B cell (primary cell): ENCODE results near the gene ANKRD2. TPM values are rescaled to one million over a fixed set of nuclear protein-coding genes. Genes with fewer than 3 reads are reported as not detected.

ENCODE experiments used
- ATAC-seq: fragments of 200-7000 bp; cut with Tn5 transposase; one replicate; pipeline ENCODE4 v1.10.0; 2021; ENCODE audit warnings: low read depth, mild to moderate bottlenecking, moderate number of reproducible peaks, moderate library complexity
- CTCF ChIA-PET: fragments of 350-600 bp; sonication (Branson Sonifier 250); formaldehyde crosslinking; loops from one replicate; lab custom pipeline; 2021; ENCODE audit warnings: antibody characterized with exemption, inconsistent platforms; lab: Charles Lee
- POLR2A ChIA-PET: fragments of 350-600 bp; sonication (Branson Sonifier 250); formaldehyde crosslinking; loops from one replicate; lab custom pipeline; 2021; ENCODE audit warnings: antibody characterized with exemption; lab: Charles Lee
- DNase-seq: peaks from one replicate; pipeline ENCODE4 v3.0.0; 2013
- H2AFZ ChIP-seq: 2 replicates; pipeline ENCODE4 v1.6.1; 2012; ENCODE audit warnings: mild to moderate bottlenecking, low read depth, low read length; ENCODE audit not compliant: insufficient read depth, poor library complexity, severe bottlenecking
- H3K27ac ChIP-seq, 2 donors: 1 replicate in 1 of 2; 2 replicates in 1 of 2; pipeline ENCODE4 v1.5.1; 2012 to 2013; ENCODE audit warnings: low read length in 2 of 2, mild to moderate bottlenecking in 2 of 2, moderate library complexity in 1 of 2
- H3K27me3 ChIP-seq, 4 experiments: fragments of 200-600 bp in 1 of 4; sonication (generic) in 1 of 4; replicated peaks in 1 of 4; 1 replicate in 2 of 4; 2 replicates in 2 of 4; pipeline versions ENCODE4 v1.6.1 to v1.7.0; 2013 to 2016; ENCODE audit warnings: low read length in 3 of 4, mild to moderate bottlenecking in 2 of 4, mixed read lengths in 1 of 4, moderate library complexity in 1 of 4; ENCODE audit not compliant: insufficient read depth in 4 of 4, control insufficient read depth in 3 of 4; ENCODE audit errors: control extremely low read depth in 1 of 4
- H3K36me3 ChIP-seq, 2 experiments: replicated peaks in 1 of 2; 1 replicate in 1 of 2; 2 replicates in 1 of 2; pipeline versions ENCODE4 v1.6.1 to v1.7.1; 2013; ENCODE audit warnings: low read length in 1 of 2; ENCODE audit not compliant: insufficient read depth in 2 of 2, control insufficient read depth in 1 of 2; ENCODE audit errors: control extremely low read depth in 1 of 2, extremely low read depth in 1 of 2
- H3K4me1 ChIP-seq, 2 donors: fragments of 200-600 bp in 1 of 2; sonication (generic) in 1 of 2; 1 replicate in 1 of 2; 2 replicates in 1 of 2; pipeline versions ENCODE4 v1.5.1 to v1.6.1; 2013 to 2017; ENCODE audit warnings: low read length in 2 of 2; ENCODE audit not compliant: control insufficient read depth in 2 of 2, insufficient read depth in 2 of 2
- H3K4me2 ChIP-seq: replicated peaks from 2 replicates; pipeline ENCODE3; 2012; ENCODE audit warnings: mild to moderate bottlenecking, low read depth, low read length; ENCODE audit not compliant: poor library complexity, severe bottlenecking
- H3K4me3 ChIP-seq, 5 experiments: fragments of 200-600 bp in 1 of 5; sonication (generic) in 1 of 5; 1 replicate in 3 of 5; 2 replicates in 2 of 5; pipeline versions ENCODE4 v1.5.1 to v1.7.0; 2011 to 2016; ENCODE audit warnings: low read length in 4 of 5, mild to moderate bottlenecking in 4 of 5, low read depth in 2 of 5, control low read depth in 1 of 5, moderate library complexity in 1 of 5; ENCODE audit not compliant: insufficient read depth in 1 of 5; ENCODE audit errors: control extremely low read depth in 1 of 5, extremely low read depth in 1 of 5
- H3K79me2 ChIP-seq: fragments of 200-600 bp; sonication (generic); one replicate; pipeline ENCODE4 v1.6.0; 2016; ENCODE audit warnings: low read length; ENCODE audit not compliant: control insufficient read depth, insufficient read depth
- H3K9ac ChIP-seq: fragments of 200-600 bp; sonication (generic); 2 replicates; pipeline ENCODE4 v1.6.1; 2017; ENCODE audit warnings: mild to moderate bottlenecking, low read length, moderate library complexity
- H3K9me3 ChIP-seq, 3 donors: one replicate each; pipeline versions ENCODE4 v1.6.1 to v1.7.1; 2013; ENCODE audit warnings: low read length in 2 of 3; ENCODE audit not compliant: control insufficient read depth in 2 of 3, insufficient read depth in 1 of 3; ENCODE audit errors: control extremely low read depth in 1 of 3
- H4K20me1 ChIP-seq: 2 replicates; pipeline ENCODE4 v1.6.0; 2012; ENCODE audit warnings: mild to moderate bottlenecking, low read length; ENCODE audit not compliant: insufficient read depth, control insufficient read depth, poor library complexity, severe bottlenecking
- H3K27ac Mint-ChIP-seq: one replicate; pipeline ENCODE4 v1.8.0; 2021; ENCODE audit warnings: mixed read lengths
- H3K27me3 Mint-ChIP-seq: one replicate; pipeline ENCODE4 v1.8.0; 2021; ENCODE audit warnings: mixed read lengths
- H3K4me1 Mint-ChIP-seq: one replicate; pipeline ENCODE4 v1.8.0; 2021; ENCODE audit warnings: mixed read lengths
- H3K4me3 Mint-ChIP-seq: one replicate; pipeline ENCODE4 v1.8.0; 2021; ENCODE audit warnings: mixed read lengths
- H3K9me3 Mint-ChIP-seq: one replicate; pipeline ENCODE4 v1.8.0; 2022; ENCODE audit warnings: mixed read lengths; ENCODE audit not compliant: insufficient read depth
- EZH2 ChIP-seq: IDR thresholded peaks from 2 replicates; pipeline ENCODE4 v1.6.1; 2012; ENCODE audit warnings: borderline replicate concordance, low read depth, mild to moderate bottlenecking, moderate library complexity, low read length; ENCODE audit not compliant: insufficient read depth, poor library complexity, severe bottlenecking
- WGBS: methylation state at CpG from one replicate; pipeline ENCODE4 v1.1.5; 2013; ENCODE audit warnings: missing lambda C conversion rate; ENCODE audit not compliant: insufficient coverage; 5-methylcytosine and 5-hydroxymethylcytosine counted together
- intact Hi-C: fragments of 100-400 bp; cut with micrococcal nuclease; formaldehyde crosslinking; loops from one replicate; pipeline ENCODE4 v1.10.0; 2022
- polyA plus RNA-seq: library from polyadenylated mRNA; depleted of rRNA; stranded (reverse); fragments of >200 nt; gene quantifications from 2 replicates; pipeline ENCODE4 v1.2.3, GENCODE V29; 2012
- total RNA-seq, 2 donors: library from RNA; stranded (reverse); fragments of 120-200 nt in 1 of 2; gene quantifications; 1 replicate in 1 of 2; 2 replicates in 1 of 2; pipeline versions ENCODE4 v1.2.3 to v1.2.4, GENCODE V29; 2013 to 2022
- TF ChIP-seq, protein P1 (sequence below): fragments of 200-600 bp; IDR thresholded peaks from one replicate; pipeline ENCODE4 v1.8.0; 2022; ENCODE audit warnings: antibody characterized with exemption, mild to moderate bottlenecking

The ANKRD2 gene
- total and polyA plus RNA-seq, 2 donors (not counting 1 experiment from before 2014, with no cell fraction given), result not detected

DNA sequence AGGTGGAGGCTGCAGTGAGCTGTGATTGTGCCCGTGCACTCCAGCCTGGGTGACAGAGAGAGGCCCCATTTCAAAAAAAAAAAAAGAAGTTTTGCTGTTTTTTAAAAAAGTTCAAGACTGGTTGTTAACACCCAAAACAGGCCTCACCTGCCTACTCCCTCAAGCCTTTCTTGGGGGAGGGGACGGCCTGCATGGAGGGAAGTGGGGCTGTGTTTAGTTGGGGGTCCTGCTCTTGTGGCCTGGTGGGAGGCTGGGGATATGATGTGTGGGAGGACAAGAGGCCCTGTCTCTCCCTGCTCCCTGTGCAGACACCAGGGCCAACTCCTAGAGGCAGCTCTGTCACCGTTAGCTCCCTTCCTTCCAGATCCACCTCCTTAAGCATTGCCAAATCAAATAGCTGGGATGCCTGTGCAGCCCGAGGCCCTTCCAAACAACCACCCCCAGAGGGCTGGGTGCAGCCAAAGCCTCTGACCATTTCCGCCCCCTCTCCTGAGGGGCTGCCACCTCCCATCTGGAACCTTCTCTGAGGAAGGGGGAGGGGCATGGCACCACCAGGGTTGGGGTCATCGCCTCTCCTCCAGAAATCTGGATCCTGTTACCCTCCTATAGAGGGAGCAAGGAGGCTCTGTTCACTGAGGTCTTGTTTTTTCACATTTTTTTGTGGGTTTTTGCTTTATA is 32.9 kb upstream of the ANKRD2 start:
- intact Hi-C loops, result no loop called here
- H3K4me1 ChIP-seq, result no peaks in the 10 kb centered on the region
- H3K79me2 ChIP-seq, result no peaks in the 10 kb centered on the region
- H2AFZ ChIP-seq, result no peak overlapping the region
- peaks cover 4% of the 10 kb centered on the region for H3K27me3 Mint-ChIP-seq
- H3K27me3 ChIP-seq, result no peaks in the 10 kb centered on the region
- H3K4me3 Mint-ChIP-seq, result no peak overlapping the region
- H3K9ac ChIP-seq, result no peak overlapping the region
- DNase-seq (no peak), ATAC-seq (no peak)
- TF ChIP-seq, protein P1, sequence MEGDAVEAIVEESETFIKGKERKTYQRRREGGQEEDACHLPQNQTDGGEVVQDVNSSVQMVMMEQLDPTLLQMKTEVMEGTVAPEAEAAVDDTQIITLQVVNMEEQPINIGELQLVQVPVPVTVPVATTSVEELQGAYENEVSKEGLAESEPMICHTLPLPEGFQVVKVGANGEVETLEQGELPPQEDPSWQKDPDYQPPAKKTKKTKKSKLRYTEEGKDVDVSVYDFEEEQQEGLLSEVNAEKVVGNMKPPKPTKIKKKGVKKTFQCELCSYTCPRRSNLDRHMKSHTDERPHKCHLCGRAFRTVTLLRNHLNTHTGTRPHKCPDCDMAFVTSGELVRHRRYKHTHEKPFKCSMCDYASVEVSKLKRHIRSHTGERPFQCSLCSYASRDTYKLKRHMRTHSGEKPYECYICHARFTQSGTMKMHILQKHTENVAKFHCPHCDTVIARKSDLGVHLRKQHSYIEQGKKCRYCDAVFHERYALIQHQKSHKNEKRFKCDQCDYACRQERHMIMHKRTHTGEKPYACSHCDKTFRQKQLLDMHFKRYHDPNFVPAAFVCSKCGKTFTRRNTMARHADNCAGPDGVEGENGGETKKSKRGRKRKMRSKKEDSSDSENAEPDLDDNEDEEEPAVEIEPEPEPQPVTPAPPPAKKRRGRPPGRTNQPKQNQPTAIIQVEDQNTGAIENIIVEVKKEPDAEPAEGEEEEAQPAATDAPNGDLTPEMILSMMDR, result no peak
- TF ChIP-seq EZH2, result no peak
- no peak overlapping the region for H3K27ac ChIP-seq
- no peak overlapping the region for H3K27ac Mint-ChIP-seq
- no peaks in the 10 kb centered on the region for H4K20me1 ChIP-seq
- H3K9me3 ChIP-seq, result no peaks in the 10 kb centered on the region
- WGBS, result 100% methylated on average over 2 of the region's 6 CpGs
- ChIA-PET POLR2A (no interaction called here), CTCF (interaction anchor here (0.6 to 1.0 kb wide), 2 partner anchors 13 to 29 kb away, joined by 3 to 4 read pairs; no protein-coding TSS in a partner anchor)
- H3K4me1 Mint-ChIP-seq, result no peaks in the 10 kb centered on the region
- H3K4me2 ChIP-seq, result no peak overlapping the region
- H3K9me3 Mint-ChIP-seq, result no peaks in the 10 kb centered on the region
- H3K36me3 ChIP-seq, result no peaks in the 10 kb centered on the region
- no peak overlapping the region for H3K4me3 ChIP-seq

DNA sequence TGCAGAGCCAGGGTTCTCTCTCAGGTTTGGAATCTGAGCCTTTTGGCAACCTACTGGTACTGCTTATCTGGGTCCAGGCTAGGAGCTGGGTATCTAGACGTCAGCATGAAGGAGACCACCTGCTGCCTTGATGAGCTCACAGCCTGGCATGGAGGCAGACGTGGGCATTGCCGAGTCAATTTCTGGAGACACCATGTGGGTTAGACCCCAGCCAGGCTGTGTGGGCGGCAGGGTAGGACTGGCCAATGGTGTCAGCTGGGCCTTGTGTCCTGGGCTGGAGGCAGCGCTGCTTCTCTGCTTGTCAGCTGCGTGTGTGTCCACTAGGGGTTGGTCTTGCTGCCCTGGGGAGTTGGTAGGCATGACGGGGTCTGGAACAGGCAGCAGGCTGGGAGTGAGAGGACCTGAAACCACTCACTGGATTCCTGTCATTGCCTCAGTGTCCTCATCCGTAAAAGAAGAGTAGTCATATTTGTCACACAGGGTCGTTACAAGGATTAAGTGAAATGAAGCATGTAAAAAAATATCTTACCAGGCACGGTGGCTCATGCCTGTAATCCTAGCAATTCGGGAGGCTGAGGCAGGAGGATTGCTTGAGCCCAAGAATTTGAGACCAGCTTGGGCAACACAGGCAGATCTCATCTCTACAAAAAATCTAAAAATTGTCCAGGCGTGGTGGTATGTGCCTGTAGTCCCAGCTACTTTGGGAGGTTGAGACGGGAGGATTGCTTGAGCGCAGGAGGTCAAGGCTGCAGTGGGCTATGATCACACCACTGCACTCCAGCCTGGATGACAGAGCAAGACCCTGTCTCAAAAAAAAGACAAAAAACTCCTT is 31.7 kb upstream of the ANKRD2 start:
- H3K79me2 ChIP-seq, result no peaks in the 10 kb centered on the region
- H3K27ac Mint-ChIP-seq, result no peak overlapping the region

More for the DNA sequence above, 31.7 kb upstream of the ANKRD2 start:
- no peaks in the 10 kb centered on the region for H3K36me3 ChIP-seq
- H3K9me3 ChIP-seq, result no peaks in the 10 kb centered on the region
- ChIA-PET CTCF (no interaction called here), POLR2A (no interaction called here)
- no peak for TF ChIP-seq EZH2
- TF ChIP-seq, protein P1, result no peak
- H4K20me1 ChIP-seq, result no peaks in the 10 kb centered on the region
- no peaks in the 10 kb centered on the region for H3K27me3 ChIP-seq
- no peak overlapping the region for H2AFZ ChIP-seq
- WGBS, result 94% methylated on average over 10 of the region's 14 CpGs
- no peaks in the 10 kb centered on the region for H3K4me1 ChIP-seq
- Mint-ChIP-seq H3K4me3 (no peak overlapping the region), H3K27me3 (peaks cover 4% of the 10 kb centered on the region), H3K9me3 (no peaks in the 10 kb centered on the region), H3K4me1 (no peaks in the 10 kb centered on the region)
- H3K4me2 ChIP-seq, result no peak overlapping the region
- DNase-seq, result no peak
- no peak for ATAC-seq
- no peak overlapping the region for H3K27ac ChIP-seq
- no peak overlapping the region for H3K4me3 ChIP-seq
- H3K9ac ChIP-seq, result no peak overlapping the region
- intact Hi-C loops, result no loop called here
